GM23338 (cell line): ENCODE results near the gene ADAMTSL2. TPM values are rescaled to one million over a fixed set of nuclear protein-coding genes. Genes with fewer than 3 reads are reported as not detected.

Experiments
- CREB1 ChIP-seq: fragments of 250-450 bp; sonication (Bioruptor Pico); IDR thresholded peaks from 2 replicates; pipeline ENCODE4 v1.5.0; 2020; ENCODE audit warnings: low read depth, mild to moderate bottlenecking, moderate library complexity
- EZH2 ChIP-seq: fragments of 200-600 bp; sonication (generic); IDR thresholded peaks from one replicate; pipeline ENCODE4 v1.8.0; 2017; ENCODE audit warnings: antibody characterized with exemption, mild to moderate bottlenecking, low read depth; ENCODE audit not compliant: unreplicated experiment
- EZH2phosphoT487 ChIP-seq: fragments of 200-600 bp; sonication (generic); IDR thresholded peaks from one replicate; pipeline ENCODE4 v1.8.1; 2018; ENCODE audit warnings: antibody characterized with exemption; ENCODE audit not compliant: unreplicated experiment
- JUNB ChIP-seq: IDR thresholded peaks from one replicate; pipeline ENCODE4 v1.6.1; 2016; ENCODE audit warnings: antibody characterized with exemption; ENCODE audit not compliant: unreplicated experiment
- NANOG ChIP-seq: IDR thresholded peaks from 2 replicates; pipeline ENCODE4 v1.6.1; 2016; ENCODE audit warnings: antibody characterized with exemption, borderline replicate concordance
- POLR2AphosphoS5 ChIP-seq: IDR thresholded peaks from 2 replicates; pipeline ENCODE4 v1.6.1; 2016; ENCODE audit warnings: antibody characterized with exemption, low read depth
- REST ChIP-seq: IDR thresholded peaks from one replicate; pipeline ENCODE4 v1.6.1; 2018; ENCODE audit warnings: antibody characterized with exemption; ENCODE audit not compliant: unreplicated experiment
- STAT1 ChIP-seq: IDR thresholded peaks from one replicate; pipeline ENCODE4 v1.6.1; 2016; ENCODE audit warnings: antibody characterized with exemption; ENCODE audit not compliant: unreplicated experiment
- ZNF114 ChIP-seq: fragments of 250-450 bp; sonication (Bioruptor Pico); IDR thresholded peaks from 2 replicates; pipeline ENCODE4 v1.5.0; 2020; ENCODE audit warnings: mild to moderate bottlenecking, moderate library complexity
- polyA plus RNA-seq: library from polyadenylated mRNA; unstranded; fragments of >200 nt; fragmentation: Nextera tagmentation; extraction: Ambion mirVana; gene quantifications from 2 replicates; pipeline ENCODE4 v1.2.1, GENCODE V29; 2016
- total RNA-seq: library from RNA; depleted of rRNA; stranded (reverse); fragments of >200 nt; shearing (Covaris generic); gene quantifications from 2 replicates; pipeline ENCODE4 v1.2.3, GENCODE V29; 2014
- TF ChIP-seq, protein P1 (sequence below): fragments of 250-450 bp; sonication (Bioruptor Pico); IDR thresholded peaks from 2 replicates; pipeline ENCODE4 v1.5.0; 2020; ENCODE audit warnings: mild to moderate bottlenecking, moderate library complexity
- TF ChIP-seq, protein P2 (sequence below): IDR thresholded peaks from 2 replicates; pipeline ENCODE4 v1.6.1; 2016; ENCODE audit warnings: antibody characterized with exemption

The ADAMTSL2 gene
- total and polyA plus RNA-seq, 2 experiments from 2014 or later, result 0.15 to 0.66 TPM

DNA sequence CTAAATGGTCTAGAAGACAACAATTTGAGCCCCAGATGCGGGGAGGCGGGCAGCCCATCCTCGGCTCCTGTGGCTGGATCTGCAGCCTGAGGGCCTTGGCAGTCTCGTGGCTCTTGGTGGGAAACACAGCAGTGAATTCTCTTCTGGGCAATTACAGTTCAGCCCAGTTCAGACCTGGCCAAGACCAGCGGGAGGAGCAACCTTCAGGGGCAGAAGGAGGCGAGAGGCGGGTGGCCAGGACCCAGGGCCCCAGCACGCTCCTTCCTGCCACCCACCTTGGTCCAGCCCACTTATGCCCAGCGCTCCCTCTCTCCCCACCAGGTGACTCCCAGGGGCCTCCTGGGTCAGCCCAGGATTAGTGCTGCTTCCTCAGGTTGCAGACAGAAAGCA, 17.5 kb upstream of the ADAMTSL2 start (continued):
- TF ChIP-seq, protein P1, sequence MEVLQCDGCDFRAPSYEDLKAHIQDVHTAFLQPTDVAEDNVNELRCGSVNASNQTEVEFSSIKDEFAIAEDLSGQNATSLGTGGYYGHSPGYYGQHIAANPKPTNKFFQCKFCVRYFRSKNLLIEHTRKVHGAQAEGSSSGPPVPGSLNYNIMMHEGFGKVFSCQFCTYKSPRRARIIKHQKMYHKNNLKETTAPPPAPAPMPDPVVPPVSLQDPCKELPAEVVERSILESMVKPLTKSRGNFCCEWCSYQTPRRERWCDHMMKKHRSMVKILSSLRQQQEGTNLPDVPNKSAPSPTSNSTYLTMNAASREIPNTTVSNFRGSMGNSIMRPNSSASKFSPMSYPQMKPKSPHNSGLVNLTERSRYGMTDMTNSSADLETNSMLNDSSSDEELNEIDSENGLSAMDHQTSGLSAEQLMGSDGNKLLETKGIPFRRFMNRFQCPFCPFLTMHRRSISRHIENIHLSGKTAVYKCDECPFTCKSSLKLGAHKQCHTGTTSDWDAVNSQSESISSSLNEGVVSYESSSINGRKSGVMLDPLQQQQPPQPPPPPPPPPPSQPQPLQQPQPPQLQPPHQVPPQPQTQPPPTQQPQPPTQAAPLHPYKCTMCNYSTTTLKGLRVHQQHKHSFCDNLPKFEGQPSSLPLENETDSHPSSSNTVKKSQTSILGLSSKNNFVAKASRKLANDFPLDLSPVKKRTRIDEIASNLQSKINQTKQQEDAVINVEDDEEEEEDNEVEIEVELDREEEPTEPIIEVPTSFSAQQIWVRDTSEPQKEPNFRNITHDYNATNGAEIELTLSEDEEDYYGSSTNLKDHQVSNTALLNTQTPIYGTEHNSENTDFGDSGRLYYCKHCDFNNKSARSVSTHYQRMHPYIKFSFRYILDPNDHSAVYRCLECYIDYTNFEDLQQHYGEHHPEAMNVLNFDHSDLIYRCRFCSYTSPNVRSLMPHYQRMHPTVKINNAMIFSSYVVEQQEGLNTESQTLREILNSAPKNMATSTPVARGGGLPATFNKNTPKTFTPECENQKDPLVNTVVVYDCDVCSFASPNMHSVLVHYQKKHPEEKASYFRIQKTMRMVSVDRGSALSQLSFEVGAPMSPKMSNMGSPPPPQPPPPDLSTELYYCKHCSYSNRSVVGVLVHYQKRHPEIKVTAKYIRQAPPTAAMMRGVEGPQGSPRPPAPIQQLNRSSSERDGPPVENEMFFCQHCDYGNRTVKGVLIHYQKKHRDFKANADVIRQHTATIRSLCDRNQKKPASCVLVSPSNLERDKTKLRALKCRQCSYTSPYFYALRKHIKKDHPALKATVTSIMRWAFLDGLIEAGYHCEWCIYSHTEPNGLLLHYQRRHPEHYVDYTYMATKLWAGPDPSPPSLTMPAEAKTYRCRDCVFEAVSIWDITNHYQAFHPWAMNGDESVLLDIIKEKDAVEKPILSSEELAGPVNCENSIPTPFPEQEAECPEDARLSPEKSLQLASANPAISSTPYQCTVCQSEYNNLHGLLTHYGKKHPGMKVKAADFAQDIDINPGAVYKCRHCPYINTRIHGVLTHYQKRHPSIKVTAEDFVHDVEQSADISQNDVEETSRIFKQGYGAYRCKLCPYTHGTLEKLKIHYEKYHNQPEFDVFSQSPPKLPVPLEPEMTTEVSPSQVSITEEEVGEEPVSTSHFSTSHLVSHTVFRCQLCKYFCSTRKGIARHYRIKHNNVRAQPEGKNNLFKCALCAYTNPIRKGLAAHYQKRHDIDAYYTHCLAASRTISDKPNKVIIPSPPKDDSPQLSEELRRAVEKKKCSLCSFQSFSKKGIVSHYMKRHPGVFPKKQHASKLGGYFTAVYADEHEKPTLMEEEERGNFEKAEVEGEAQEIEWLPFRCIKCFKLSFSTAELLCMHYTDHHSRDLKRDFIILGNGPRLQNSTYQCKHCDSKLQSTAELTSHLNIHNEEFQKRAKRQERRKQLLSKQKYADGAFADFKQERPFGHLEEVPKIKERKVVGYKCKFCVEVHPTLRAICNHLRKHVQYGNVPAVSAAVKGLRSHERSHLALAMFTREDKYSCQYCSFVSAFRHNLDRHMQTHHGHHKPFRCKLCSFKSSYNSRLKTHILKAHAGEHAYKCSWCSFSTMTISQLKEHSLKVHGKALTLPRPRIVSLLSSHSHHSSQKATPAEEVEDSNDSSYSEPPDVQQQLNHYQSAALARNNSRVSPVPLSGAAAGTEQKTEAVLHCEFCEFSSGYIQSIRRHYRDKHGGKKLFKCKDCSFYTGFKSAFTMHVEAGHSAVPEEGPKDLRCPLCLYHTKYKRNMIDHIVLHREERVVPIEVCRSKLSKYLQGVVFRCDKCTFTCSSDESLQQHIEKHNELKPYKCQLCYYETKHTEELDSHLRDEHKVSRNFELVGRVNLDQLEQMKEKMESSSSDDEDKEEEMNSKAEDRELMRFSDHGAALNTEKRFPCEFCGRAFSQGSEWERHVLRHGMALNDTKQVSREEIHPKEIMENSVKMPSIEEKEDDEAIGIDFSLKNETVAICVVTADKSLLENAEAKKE (CRISPR knock-in tag), result no peak
- TF ChIP-seq JUNB (no peak), NANOG (no peak), REST (no peak), POLR2AphosphoS5 (no peak), EZH2 (no peak), STAT1 (no peak), ZNF114 (CRISPR knock-in tag) (no peak), CREB1 (CRISPR knock-in tag) (no peak), EZH2phosphoT487 (no peak)
- TF ChIP-seq, protein P2, sequence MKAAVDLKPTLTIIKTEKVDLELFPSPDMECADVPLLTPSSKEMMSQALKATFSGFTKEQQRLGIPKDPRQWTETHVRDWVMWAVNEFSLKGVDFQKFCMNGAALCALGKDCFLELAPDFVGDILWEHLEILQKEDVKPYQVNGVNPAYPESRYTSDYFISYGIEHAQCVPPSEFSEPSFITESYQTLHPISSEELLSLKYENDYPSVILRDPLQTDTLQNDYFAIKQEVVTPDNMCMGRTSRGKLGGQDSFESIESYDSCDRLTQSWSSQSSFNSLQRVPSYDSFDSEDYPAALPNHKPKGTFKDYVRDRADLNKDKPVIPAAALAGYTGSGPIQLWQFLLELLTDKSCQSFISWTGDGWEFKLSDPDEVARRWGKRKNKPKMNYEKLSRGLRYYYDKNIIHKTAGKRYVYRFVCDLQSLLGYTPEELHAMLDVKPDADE, result no peak
